Fibroblast of peridontal ligament (primary cell): Measurements from ENCODE around the gene ABCC8.

Experiments used
- DNase-seq: peaks from one replicate; pipeline ENCODE4 v3.0.0-alpha.2; 2010; ENCODE audit errors: extremely low read depth

ABCC8 gene

GRCh38 chr11:17387811-17388210 lies 88.8 kb downstream of the ABCC8 start:
- no peak for DNase-seq

GRCh38 chr11:17387254-17387653 lies 89.4 kb downstream of the ABCC8 start:
- no peak for DNase-seq

- DNase-seq = peak; percentile 22
Observed at GRCh38 chr11:17386331-17387084, 90.1 kb downstream of the ABCC8 start.

GRCh38 chr11:17385926-17386325 lies 90.7 kb downstream of the ABCC8 start:
- DNase-seq = no peak

- no peak for DNase-seq
Observed at GRCh38 chr11:17385492-17385891, 91.2 kb downstream of the ABCC8 start.

GRCh38 chr11:17384002-17384511 lies 92.6 kb downstream of the ABCC8 start:
- peak; percentile 86 for DNase-seq

GRCh38 chr11:17383461-17383860 lies 93.2 kb downstream of the ABCC8 start:
- DNase-seq = no peak

GRCh38 chr11:17382046-17382728 lies 94.5 kb downstream of the ABCC8 start:
- DNase-seq = no peak

- DNase-seq = no peak
Observed at GRCh38 chr11:17381156-17381555, 95.5 kb downstream of the ABCC8 start.

- DNase-seq = no peak
Observed at GRCh38 chr11:17379383-17380180, 97.1 kb downstream of the ABCC8 start.

- DNase-seq = no peak
Observed at GRCh38 chr11:17378655-17379054, 98.0 kb downstream of the ABCC8 start.

GRCh38 chr11:17376493-17376892 lies 100.2 kb downstream of the ABCC8 start:
- no peak for DNase-seq

- DNase-seq = no peak
Observed at GRCh38 chr11:17375547-17375946, 101.1 kb downstream of the ABCC8 start.

- peak; percentile 57 for DNase-seq
Observed at GRCh38 chr11:17371614-17372013, 105.0 kb downstream of the ABCC8 start.

GRCh38 chr11:17369684-17370243 lies 106.9 kb downstream of the ABCC8 start:
- DNase-seq = no peak

GRCh38 chr11:17369094-17369493 lies 107.6 kb downstream of the ABCC8 start:
- DNase-seq = no peak

GRCh38 chr11:17368551-17368950 lies 108.1 kb downstream of the ABCC8 start:
- DNase-seq = no peak

- DNase-seq = no peak
Observed at GRCh38 chr11:17366495-17366894, 110.2 kb downstream of the ABCC8 start.

GRCh38 chr11:17354601-17354991 lies 122.0 kb downstream of the ABCC8 start:
- peak; percentile 81 for DNase-seq

- no peak for DNase-seq
Observed at GRCh38 chr11:17353821-17354600, 122.6 kb downstream of the ABCC8 start.
